HG03139 (cell line): Measurements from ENCODE around the gene AGAP1.

Source experiments
- ATAC-seq: cut with Tn5 transposase; IDR thresholded peaks from one replicate; pipeline ENCODE4 v1.9.1; 2021; ENCODE audit not compliant: unreplicated experiment

AGAP1 gene

DNA sequence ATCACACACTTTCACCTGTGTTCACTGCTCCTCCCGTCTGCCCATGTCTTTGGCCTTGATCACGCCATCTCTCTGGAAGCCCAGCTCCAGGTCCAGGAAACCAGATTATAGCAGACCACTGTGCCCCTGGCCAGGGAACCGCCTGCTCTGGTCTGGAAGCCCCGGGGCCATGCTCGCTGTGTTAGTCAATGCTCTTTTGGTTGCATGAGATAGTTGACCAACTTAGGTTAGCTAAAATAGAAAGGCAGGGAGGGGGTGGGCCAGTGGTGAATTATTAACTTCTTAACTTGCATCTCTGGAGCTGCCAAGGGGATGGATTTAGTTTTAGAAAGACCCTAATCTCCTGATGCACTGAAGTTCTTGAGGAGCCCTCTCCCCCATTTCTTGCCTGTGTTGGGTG, 232.7 kb downstream of the AGAP1 start:
- ATAC-seq, result no peak

DNA sequence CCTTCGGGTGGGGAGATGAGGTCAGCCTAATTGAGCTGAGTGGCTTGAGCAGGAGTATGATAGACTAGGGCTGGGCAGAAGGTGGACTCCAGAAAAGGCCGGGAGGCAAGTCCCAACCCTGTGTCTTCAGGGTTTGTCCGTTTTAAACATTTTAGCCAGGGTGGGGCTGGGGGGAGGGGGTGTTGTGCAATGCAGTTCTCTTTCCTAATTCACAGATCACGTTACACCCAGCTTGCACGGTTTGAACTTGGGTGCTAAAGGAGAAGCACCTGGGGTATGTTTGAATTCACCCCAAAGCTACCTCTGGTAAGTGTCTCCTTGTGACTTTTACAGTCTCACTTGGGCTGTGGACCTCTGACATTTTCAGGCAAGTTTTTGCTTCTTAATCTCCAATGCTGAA, 233.3 kb downstream of the AGAP1 start:
- ATAC-seq, result no peak

DNA sequence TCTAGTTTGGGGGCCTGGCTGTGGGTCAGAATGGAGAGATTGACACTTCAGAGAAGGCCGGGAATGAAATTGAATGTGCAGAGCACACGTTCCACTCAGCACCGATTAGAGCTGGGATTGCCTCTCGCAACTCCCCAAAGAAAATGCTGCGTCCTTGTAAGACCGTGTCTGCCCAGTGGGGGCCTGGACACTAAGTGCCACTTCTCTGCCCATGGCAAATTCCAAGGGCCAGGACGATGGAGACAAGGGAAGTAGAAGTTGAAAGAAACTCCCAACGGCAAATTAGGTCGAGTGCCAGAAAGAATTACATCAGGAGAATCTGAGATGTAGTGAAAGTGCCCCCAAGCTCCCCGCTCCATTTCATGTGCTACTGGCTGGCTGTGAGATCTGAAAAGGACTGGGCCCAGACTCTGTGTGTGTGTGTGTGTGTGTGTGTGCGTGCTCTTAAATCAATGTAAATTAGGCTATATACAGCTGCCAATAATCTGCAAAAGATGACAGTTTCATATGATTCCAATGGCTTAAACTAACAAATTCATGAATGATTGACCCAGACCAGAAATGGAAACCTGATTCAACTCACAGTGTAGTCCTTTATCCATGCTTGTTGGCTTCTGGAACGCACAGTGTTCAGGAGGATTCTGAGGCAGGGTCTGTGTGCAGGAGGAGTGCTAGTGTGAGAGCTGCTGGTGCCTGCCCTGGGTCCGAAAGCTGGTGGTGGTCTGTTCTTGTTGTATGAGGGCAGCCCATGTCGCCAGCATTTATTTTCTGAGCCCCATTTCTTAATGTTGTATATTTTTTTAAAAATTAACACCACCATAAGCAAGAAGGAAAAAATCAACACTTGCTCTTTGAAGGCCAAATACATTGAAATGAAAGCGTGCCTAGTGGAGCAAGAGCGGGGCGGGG, 234.3 kb downstream of the AGAP1 start:
- no peak for ATAC-seq

DNA sequence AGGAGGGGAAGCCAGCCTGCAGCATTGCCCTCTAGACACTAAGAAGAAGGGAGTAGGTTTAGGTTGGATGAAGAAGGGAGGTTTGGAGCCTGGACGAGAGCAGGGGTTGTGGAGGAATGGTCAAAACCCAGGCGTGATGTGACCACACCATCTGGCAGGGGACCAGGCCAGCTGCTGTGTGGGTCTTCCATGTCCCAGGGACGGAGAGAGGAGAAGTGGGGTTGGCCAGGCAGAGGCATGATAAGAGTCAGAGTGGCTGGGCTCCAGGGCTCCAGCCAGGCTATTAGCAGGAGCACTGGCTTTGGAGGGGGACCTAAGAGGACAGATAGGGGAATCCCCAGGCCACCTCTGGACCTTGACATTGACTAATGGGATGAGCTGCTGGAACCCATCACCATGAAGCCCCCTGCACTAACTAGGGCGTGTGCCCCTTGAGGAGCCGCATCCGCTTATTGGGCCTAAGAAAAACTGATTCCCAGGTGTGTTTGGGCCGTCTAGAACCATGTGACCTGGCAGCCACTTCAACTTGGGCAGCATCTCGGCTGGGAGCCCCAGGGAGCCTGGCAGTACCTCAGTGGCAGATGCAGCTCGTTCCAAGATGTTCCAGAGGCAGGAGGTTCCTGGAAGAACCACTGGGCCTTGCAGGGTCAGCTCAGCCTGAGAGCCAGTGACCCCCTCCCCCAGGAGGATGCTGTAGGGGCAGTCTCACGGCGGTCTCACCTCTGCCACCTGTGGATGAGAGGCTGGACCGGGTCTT, 235.1 kb downstream of the AGAP1 start:
- no peak for ATAC-seq

DNA sequence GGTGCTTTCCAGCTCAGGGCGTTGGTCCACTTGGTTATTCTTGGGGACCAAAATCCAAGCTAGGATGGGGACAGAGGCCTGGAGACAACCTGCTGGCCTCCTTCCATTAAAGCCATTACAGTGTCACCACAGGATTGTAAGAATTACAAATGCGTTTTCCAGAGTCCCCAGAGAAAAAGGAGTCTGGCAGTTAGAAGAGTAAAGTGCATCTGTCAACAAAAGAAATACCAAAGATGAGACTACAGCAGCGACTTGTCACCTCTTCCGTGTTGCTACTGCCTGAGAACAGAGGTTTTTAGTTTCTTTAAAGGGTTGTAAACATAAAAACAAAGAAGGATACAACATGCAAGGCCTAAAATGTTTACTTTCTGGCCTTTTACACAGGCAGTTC, 235.7 kb downstream of the AGAP1 start:
- no peak for ATAC-seq

DNA sequence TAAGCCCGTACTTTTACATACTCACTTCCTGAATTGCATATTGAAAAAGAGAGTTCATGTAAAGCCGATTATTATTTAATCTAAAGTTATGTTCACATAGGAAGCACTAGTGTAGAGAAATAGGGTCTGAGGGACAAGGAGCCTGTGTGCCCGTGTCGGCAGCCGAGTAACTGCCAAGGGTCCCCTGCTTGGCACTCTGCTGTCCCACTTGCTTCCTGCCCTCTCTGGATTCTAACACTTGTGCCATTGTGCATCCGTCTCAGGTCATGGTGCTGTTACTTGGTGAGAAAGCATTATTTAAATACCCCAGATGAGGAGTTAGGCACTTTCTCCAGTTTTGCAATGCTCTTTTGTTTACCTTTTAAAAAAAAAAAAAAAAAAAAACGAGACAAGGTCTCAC, 236.3 kb downstream of the AGAP1 start:
- ATAC-seq, result no peak

DNA sequence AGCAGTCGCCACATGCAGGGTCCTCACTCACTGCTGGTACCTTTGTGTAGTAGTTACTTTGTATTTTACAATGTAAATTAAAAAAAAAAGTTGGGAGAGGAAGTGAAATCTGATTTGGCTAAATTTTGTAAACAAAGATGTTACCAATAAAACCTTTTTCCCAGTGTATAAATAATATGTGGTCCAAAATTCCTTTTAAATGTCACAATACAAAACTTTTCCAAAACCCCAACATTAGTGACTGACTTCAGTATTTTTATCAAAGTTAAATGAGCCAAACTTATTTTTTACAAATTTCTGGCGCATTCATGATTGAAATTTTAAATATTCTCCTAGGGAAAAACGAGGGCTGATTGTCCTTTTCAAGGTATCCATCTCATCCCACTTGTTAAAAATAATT, 239.9 kb downstream of the AGAP1 start:
- ATAC-seq, result no peak

DNA sequence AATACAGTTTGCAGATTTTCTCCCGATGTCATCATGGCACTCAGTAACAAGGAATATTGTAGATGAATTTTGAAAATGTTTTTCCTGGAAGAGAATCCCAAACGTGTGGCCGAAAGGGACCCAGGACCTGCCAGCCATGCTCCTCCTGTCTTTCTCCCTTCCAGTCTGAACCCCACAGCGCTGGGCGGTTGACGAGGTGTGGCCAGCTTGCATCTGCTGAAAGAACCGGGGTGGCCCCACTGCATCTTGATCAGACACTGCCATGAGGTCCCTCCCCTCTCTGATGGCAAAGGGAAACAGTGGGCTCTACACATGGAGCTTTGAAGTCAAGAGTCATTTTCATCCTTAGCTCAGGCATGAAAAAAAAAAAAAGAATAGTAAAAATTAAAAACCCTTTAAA, 240.3 kb downstream of the AGAP1 start:
- no peak for ATAC-seq

DNA sequence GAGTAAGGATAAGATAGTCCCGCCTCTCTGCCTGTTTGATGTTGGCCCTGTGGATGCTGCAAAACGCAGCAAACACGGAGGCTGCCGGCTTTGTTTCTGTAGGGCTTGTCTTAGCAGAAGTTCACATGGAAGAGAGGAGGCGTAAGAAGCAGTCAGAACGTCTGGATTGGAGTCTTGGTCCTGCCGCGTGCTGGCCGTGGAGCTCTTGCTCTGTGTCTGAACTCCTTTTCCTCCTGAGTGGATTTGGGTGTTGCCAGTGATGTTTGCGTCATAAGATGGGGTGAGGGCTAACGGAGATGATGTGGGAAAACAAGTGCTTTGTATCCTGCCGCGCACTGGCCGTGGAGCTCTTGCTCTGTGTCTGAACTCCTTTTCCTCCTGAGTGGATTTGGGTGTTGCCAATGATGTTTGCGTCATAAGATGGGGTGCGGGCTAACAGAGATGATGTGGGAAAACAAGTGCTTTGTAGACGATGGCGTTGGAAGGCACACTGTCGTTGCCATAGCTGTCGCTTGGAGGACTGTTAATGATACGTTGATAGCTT, 240.9 kb downstream of the AGAP1 start:
- no peak for ATAC-seq

DNA sequence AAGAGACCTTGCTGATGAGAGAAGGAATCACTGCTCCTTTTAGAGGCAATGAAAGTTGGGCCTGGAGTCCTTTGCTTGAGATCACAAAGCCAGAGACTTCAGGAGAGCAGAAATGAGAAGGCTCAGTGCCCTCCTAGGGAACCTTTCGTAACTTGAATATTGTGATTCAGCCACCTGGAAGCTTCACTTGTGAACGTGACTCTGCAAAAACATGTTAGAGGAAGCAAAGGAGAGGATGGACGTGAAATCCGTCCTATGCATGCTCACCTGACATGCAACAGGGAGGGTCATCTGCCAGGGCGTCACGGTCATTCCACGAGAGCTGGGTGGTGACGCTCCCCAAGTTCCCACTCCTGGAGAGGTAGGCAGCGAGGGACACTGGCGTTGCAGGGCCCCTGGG, 243.6 kb downstream of the AGAP1 start:
- no peak for ATAC-seq

DNA sequence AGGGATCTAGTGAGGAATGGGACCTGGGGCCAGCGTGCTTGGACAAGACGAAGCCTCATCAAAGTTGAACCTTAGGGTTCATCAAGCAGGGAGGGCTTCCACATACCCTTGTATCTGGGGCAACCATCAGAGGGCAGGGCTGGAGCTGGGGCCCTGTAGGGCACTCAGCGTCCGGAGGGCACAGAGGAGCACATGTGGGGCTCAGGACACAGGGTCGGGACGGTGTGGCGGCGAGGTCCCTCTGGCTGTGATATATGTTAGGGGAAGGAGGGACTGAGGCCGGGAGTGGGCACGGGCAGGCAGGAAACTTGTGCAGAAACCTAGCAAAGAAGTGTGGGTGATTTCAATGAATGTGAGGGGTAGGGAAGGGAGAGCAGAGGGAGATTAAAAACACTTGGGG, 244.0 kb downstream of the AGAP1 start:
- no peak for ATAC-seq

DNA sequence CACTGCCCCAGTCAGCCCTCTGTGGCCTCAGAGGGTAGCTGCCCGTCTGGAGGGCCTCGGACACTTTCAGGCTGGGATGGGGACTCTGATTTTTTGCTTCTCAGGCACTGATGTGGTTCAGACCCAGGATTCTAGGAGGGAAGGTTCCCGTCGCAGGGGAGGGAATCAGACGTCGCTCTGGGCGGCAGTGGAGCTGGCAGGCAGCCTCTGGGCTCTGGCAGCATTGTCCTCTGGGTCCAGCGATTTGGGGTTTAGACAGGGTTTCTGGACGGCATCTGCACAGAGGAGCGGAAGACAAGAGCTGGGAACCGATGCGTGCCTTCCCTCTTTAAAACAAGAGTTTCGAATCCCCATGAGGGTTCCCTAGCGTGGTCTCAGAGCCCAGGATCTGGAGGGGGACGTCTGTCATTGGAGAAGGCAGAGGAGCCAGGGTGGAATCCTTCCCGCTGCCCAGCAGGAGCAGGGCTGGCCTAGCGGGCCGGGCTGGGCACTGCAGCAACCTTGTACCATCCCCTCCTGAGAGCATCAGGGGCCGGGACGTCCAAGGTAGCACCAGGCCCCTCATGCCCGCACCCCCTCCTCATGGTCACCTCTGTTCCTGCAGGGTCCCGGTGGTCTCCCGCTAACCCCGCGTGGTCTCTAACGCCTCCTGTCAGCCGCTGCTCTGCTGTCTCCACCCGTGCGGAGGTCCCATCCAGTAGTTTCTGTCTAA, 246.0 kb downstream of the AGAP1 start:
- no peak for ATAC-seq

DNA sequence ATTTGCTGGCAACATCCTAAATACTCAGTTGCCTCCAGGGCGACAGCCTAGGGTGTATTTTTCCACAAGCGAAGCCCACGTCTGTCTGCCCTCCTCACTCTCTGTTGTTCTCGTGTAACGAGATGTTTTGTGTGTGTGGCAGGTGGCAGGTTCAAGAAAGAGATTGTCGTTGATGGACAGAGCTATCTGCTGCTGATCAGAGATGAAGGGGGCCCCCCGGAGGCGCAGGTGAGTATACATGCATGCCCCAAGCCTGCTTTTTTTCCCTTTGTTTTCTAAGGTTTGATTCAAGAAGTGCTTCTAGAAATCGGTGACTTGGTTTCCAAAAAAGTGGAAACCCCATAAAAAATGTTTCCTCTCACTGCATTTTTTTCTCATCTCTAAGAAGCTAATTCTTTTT, 247.0 kb downstream of the AGAP1 start:
- no peak for ATAC-seq

DNA sequence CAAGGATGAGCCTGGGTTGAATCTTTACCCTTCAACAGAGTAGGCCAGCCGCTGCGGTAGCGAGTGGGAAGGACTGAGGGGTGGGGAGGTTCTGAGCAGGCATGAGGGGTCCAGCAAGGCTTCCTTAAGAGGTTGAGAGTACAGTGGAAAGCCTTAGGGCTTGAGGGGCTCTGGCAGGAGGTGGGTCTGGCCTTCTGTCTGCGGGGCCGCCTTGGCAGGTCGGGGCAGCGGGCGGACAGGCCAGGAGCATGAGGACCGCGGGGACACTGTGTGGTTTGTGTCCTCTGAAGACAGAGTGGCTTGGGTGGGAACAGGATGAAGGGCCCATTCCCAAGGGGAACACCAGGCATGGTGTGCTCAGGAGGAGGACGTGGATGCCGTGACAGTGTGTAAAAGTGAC, 250.3 kb downstream of the AGAP1 start:
- no peak for ATAC-seq

DNA sequence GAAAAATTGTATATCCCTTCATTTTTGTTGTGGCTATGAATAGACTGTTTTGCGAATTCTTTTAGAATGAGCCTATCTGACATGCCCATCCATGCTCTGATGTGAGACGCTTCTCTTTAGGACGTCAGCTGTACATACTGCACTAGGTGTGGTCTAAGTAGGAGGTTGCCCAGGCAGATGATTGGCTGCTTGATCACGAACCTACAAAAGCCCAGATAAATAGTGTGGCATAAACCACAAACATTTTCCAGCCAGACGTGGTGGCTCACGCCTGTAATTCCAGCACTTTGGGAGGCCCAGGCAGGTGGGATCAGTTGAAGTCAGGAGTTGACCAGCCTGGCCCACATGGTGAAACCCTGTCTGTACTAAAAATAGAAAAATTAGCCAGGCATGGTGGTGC, 251.8 kb downstream of the AGAP1 start:
- ATAC-seq, result no peak

DNA sequence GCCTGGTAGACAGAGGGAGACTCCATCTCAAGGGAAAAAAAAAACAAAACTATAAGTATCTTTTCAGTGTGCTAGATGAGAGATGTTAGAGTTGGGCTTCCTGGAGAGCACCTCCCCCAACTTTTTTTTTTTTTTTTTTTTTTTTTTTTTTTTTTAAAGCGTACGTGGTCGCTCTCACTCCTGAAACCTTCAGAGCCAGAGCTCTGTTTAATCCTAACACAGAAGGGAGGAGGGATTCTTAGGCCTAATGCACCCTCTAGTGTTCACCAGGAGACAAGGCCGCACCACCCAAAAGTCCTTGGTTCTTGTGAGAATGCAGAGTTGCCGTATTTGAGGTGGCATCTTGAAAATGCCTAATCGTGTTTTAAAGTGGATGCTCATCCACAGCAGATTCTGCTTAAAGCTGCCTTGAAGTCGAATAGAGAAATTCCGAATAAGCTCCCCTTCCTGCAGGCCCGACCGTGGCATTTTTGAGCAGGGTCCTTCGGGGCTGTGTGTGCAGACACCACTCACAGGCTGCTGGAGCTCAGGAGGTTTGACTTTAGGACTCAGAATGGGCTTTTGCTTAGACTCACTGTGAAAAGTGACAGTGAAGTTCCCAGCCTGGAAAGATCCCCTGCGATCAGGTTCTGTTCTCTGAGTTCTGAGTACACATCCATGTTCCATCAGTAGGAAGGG, 252.6 kb downstream of the AGAP1 start:
- peak; percentile 76 for ATAC-seq

DNA sequence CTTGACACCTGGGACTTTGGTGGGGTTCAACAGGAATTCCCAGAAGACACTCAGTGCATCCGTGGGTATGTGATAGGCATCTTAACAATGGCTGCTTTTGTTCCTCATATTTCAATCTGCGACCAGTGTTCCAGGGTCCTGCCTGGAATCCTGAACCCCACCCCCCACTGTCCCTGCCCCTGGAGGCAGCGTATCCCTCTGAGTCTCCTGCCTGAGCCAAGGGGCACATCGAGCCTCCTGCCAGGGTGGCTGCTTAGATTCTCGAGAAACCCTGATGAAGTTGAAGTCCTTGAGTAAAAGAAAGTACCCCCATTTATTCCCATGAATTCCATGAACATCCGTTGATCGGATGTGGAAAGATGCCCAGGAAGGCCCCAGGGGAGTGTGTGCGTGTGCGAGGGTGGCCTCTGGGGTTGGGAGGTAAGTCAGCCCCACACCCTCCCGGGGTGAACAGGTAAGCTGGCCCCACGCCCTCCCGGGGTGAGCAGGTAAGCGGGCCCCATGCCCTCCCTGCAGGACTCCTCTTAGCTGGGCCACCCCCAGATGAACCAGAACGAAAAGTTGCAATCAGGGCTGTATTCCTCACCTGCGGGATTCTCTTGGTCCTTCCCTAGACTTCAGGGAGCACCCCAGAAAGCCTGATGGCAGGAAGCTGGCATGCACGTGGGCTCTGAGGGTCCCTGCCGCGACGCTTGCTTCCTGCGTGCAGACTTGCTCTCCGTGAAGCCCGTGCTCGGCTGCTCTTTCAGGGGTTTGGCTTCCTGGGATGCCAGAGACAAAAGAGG, 253.3 kb downstream of the AGAP1 start:
- ATAC-seq, result no peak

DNA sequence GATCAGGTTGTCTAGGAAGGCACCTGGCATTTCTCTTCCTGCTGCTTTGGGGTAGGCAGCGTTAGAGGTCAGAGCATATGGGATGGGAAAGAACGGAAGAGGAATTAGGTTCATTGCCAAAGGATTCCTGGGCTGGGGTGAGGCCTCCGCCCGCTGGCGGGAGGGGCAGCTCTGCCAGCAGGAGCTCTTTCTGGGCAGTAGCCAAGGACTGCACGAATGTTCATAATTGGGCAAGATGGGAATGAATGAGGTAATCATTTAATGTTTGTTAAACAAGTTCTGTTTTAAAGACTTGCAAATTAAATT, 253.9 kb downstream of the AGAP1 start:
- no peak for ATAC-seq

DNA sequence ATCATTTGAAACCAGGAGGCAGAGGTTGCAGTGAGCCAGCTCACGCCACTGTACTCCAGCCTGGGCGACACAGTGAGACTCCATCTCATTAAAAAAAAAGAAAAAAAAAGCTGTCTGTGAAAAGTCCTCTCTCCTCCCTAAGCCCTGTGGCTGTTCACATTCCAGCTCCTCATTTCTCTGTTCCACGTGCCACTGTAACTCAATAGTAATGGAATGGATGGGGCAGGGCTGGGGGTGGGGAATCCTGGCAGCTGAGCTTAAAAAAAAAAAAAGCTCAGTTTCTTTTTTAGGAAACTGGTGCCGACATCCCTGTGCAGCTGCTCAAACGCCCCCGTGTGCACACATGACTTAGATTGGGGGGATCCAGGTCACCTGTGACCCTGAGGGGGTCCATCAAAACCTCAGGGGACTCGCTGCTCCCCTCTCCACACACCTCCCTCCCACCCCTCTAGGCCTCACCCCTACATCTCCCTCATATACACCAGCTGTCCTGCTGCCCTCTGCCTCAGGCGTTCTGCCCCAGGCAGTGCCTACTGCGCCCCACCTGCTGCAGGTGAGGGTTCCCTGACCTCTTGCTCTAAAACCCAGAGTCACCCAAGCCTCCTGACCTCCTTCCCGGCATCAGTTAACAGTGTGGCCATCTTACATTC, 255.4 kb downstream of the AGAP1 start:
- ATAC-seq, result no peak

DNA sequence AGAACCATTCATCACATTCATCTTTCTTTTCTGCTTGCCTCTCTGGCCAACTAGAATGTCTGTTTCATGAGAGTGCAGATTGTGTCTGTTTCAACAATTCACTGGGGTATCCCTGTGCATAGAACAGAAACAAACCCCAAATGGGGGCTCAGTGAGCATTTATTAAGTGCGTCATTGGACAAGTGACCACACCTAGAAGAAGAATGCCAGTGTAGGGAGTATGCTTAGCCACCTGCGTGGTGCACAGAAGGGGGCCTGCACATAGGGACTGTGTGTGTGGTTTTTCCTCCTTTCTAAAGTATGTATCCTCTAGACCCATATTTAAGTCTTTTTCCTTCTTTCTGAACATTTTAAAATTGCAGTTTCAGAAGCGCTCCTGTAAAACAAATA, 255.9 kb downstream of the AGAP1 start:
- ATAC-seq, result no peak
